HEK293 (cell line): ENCODE measurements around the gene SH3RF3.

ENCODE experiments used
- GFI1B ChIP-seq: fragments of 450-650 bp; formaldehyde crosslinking; IDR thresholded peaks from 2 replicates; pipeline ENCODE4 v1.5.1; 2016; ENCODE audit warnings: missing biosample characterization, missing genetic modification characterization
- MEIS1 ChIP-seq: sonication (generic); formaldehyde crosslinking; IDR thresholded peaks from 2 replicates; pipeline ENCODE4 v1.8.1; 2022; ENCODE audit warnings: missing genetic modification reagents, mild to moderate bottlenecking, borderline replicate concordance
- YY2 ChIP-seq: fragments of 450-650 bp; formaldehyde crosslinking; IDR thresholded peaks from 2 replicates; pipeline ENCODE4 v1.5.1; 2016; ENCODE audit warnings: missing biosample characterization, missing genetic modification characterization
- ZBTB8A ChIP-seq: fragments of 450-650 bp; formaldehyde crosslinking; IDR thresholded peaks from 2 replicates; pipeline ENCODE4 v1.5.1; 2016; ENCODE audit warnings: missing biosample characterization, missing genetic modification characterization
- ZIC2 ChIP-seq: fragments of 450-650 bp; formaldehyde crosslinking; IDR thresholded peaks from 2 replicates; pipeline ENCODE4 v1.5.1; 2016; ENCODE audit warnings: missing biosample characterization, missing genetic modification characterization
- ZNF138 ChIP-seq: fragments of 450-650 bp; formaldehyde crosslinking; IDR thresholded peaks from 2 replicates; pipeline ENCODE4 v1.5.1; 2016; ENCODE audit warnings: missing biosample characterization, missing genetic modification characterization, borderline replicate concordance
- ZNF211 ChIP-seq: fragments of 450-650 bp; formaldehyde crosslinking; IDR thresholded peaks from 2 replicates; pipeline ENCODE4 v1.5.1; 2016; ENCODE audit warnings: low read depth, missing biosample characterization, missing genetic modification characterization
- ZNF391 ChIP-seq: fragments of 450-650 bp; formaldehyde crosslinking; IDR thresholded peaks from 2 replicates; pipeline ENCODE4 v1.5.1; 2016; ENCODE audit warnings: low read depth, missing biosample characterization, missing genetic modification characterization, borderline replicate concordance
- ZNF624 ChIP-seq: fragments of 450-650 bp; formaldehyde crosslinking; IDR thresholded peaks from 2 replicates; pipeline ENCODE4 v1.5.1; 2017; ENCODE audit warnings: missing biosample characterization, missing genetic modification characterization
- ZNF768 ChIP-seq: fragments of 450-650 bp; formaldehyde crosslinking; IDR thresholded peaks from 2 replicates; pipeline ENCODE4 v1.5.1; 2018; ENCODE audit warnings: missing biosample characterization, mild to moderate bottlenecking, missing genetic modification characterization
- ZNF791 ChIP-seq: fragments of 450-650 bp; formaldehyde crosslinking; IDR thresholded peaks from 2 replicates; pipeline ENCODE4 v1.5.1; 2016; ENCODE audit warnings: missing biosample characterization, missing genetic modification characterization
- TF ChIP-seq, protein P1 (sequence below): fragments of 450-650 bp; formaldehyde crosslinking; IDR thresholded peaks from 2 replicates; pipeline ENCODE4 v1.5.1; 2016; ENCODE audit warnings: missing biosample characterization, missing genetic modification characterization
- TF ChIP-seq, protein P2 (sequence below): fragments of 450-650 bp; formaldehyde crosslinking; IDR thresholded peaks from 2 replicates; pipeline ENCODE4 v1.5.1; 2017; ENCODE audit warnings: missing biosample characterization, missing genetic modification characterization
- TF ChIP-seq, protein P3 (sequence below): fragments of 450-650 bp; formaldehyde crosslinking; IDR thresholded peaks from 2 replicates; pipeline ENCODE4 v1.5.1; 2016; ENCODE audit warnings: missing biosample characterization, missing genetic modification characterization
- TF ChIP-seq, protein P4 (sequence below): sonication (generic); formaldehyde crosslinking; IDR thresholded peaks from 2 replicates; pipeline ENCODE4 v1.8.1; 2022; ENCODE audit warnings: mild to moderate bottlenecking, moderate library complexity, missing genetic modification reagents
- TF ChIP-seq, protein P5 (sequence below): fragments of 450-650 bp; formaldehyde crosslinking; IDR thresholded peaks from 2 replicates; pipeline ENCODE4 v1.5.1; 2016; ENCODE audit warnings: missing biosample characterization, missing genetic modification characterization
- TF ChIP-seq, protein P6 (sequence below): fragments of 450-650 bp; formaldehyde crosslinking; IDR thresholded peaks from 2 replicates; pipeline ENCODE4 v1.5.1; 2016; ENCODE audit warnings: missing biosample characterization, missing genetic modification characterization
- TF ChIP-seq, protein P7 (sequence below): fragments of 450-650 bp; formaldehyde crosslinking; conservative IDR thresholded peaks from 2 replicates; pipeline ENCODE4 v1.5.1; 2016; ENCODE audit warnings: low read depth, missing biosample characterization, missing genetic modification characterization
- TF ChIP-seq, protein P8 (sequence below): fragments of 450-650 bp; formaldehyde crosslinking; IDR thresholded peaks from 2 replicates; pipeline ENCODE4 v1.5.1; 2016; ENCODE audit warnings: missing biosample characterization, missing genetic modification characterization, borderline replicate concordance

Gene SH3RF3

DNA sequence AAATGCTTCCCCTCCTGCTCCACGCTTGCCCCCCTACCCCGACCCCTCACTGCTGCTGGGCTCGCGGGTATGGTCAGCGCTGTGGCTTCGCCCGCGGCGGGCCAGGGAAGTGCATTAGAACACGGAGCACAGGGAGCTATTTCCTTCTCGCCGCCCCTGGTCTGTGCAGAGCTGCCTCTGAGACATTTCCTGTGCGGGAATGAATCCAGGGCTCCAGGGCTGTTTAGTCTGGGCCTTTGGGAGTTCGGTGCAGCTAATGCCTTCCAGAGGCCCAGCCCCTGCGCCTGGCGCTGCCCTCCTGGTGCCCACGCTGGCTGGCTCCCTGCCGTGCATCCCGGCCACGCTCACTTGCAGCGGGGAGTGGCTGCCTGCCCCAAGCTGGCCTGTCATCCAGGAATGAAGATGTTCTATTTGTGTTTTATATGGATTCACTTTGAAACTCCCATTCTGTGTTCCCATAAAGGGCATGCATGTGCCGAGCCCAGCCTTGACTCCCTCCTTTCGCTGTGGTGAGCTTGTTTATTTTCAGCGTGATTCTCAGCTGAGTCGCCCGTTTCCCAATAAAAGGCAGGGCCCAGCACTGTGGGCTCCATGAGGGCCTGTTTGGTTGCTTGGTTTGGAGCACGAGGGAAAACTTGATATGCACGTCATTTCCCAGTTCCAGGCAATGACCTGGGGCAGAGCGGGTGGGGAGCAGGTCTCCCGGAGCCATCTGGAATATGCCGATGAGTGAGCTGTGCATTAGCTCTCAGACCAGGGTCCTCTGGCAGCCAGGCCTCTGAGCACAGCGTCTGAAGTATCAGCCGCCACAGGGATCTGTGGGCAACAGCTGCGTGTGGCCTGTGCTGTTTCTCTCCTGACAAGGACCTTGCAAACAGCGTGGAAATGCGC lies 42.7 kb downstream of the SH3RF3 start (continued):
- TF ChIP-seq, protein P1, sequence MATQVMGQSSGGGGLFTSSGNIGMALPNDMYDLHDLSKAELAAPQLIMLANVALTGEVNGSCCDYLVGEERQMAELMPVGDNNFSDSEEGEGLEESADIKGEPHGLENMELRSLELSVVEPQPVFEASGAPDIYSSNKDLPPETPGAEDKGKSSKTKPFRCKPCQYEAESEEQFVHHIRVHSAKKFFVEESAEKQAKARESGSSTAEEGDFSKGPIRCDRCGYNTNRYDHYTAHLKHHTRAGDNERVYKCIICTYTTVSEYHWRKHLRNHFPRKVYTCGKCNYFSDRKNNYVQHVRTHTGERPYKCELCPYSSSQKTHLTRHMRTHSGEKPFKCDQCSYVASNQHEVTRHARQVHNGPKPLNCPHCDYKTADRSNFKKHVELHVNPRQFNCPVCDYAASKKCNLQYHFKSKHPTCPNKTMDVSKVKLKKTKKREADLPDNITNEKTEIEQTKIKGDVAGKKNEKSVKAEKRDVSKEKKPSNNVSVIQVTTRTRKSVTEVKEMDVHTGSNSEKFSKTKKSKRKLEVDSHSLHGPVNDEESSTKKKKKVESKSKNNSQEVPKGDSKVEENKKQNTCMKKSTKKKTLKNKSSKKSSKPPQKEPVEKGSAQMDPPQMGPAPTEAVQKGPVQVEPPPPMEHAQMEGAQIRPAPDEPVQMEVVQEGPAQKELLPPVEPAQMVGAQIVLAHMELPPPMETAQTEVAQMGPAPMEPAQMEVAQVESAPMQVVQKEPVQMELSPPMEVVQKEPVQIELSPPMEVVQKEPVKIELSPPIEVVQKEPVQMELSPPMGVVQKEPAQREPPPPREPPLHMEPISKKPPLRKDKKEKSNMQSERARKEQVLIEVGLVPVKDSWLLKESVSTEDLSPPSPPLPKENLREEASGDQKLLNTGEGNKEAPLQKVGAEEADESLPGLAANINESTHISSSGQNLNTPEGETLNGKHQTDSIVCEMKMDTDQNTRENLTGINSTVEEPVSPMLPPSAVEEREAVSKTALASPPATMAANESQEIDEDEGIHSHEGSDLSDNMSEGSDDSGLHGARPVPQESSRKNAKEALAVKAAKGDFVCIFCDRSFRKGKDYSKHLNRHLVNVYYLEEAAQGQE (tag by site-specific recombination), result no peak
- TF ChIP-seq, protein P2, sequence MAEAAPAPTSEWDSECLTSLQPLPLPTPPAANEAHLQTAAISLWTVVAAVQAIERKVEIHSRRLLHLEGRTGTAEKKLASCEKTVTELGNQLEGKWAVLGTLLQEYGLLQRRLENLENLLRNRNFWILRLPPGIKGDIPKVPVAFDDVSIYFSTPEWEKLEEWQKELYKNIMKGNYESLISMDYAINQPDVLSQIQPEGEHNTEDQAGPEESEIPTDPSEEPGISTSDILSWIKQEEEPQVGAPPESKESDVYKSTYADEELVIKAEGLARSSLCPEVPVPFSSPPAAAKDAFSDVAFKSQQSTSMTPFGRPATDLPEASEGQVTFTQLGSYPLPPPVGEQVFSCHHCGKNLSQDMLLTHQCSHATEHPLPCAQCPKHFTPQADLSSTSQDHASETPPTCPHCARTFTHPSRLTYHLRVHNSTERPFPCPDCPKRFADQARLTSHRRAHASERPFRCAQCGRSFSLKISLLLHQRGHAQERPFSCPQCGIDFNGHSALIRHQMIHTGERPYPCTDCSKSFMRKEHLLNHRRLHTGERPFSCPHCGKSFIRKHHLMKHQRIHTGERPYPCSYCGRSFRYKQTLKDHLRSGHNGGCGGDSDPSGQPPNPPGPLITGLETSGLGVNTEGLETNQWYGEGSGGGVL (tag by site-specific recombination), result no peak
- TF ChIP-seq, protein P3, sequence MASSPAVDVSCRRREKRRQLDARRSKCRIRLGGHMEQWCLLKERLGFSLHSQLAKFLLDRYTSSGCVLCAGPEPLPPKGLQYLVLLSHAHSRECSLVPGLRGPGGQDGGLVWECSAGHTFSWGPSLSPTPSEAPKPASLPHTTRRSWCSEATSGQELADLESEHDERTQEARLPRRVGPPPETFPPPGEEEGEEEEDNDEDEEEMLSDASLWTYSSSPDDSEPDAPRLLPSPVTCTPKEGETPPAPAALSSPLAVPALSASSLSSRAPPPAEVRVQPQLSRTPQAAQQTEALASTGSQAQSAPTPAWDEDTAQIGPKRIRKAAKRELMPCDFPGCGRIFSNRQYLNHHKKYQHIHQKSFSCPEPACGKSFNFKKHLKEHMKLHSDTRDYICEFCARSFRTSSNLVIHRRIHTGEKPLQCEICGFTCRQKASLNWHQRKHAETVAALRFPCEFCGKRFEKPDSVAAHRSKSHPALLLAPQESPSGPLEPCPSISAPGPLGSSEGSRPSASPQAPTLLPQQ, result peak; percentile 41; the same call in 1 of the 2 replicates
- TF ChIP-seq ZNF768 (tag by site-specific recombination), result no peak
- no peak for TF ChIP-seq ZNF211 (tag by site-specific recombination)
- no peak for TF ChIP-seq ZNF791
- TF ChIP-seq, protein P4, sequence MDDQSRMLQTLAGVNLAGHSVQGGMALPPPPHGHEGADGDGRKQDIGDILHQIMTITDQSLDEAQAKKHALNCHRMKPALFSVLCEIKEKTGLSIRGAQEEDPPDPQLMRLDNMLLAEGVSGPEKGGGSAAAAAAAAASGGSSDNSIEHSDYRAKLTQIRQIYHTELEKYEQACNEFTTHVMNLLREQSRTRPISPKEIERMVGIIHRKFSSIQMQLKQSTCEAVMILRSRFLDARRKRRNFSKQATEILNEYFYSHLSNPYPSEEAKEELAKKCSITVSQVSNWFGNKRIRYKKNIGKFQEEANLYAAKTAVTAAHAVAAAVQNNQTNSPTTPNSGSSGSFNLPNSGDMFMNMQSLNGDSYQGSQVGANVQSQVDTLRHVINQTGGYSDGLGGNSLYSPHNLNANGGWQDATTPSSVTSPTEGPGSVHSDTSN (CRISPR knock-in tag), result no peak
- TF ChIP-seq GFI1B, result no peak
- no peak for TF ChIP-seq ZNF391
- TF ChIP-seq, protein P5, sequence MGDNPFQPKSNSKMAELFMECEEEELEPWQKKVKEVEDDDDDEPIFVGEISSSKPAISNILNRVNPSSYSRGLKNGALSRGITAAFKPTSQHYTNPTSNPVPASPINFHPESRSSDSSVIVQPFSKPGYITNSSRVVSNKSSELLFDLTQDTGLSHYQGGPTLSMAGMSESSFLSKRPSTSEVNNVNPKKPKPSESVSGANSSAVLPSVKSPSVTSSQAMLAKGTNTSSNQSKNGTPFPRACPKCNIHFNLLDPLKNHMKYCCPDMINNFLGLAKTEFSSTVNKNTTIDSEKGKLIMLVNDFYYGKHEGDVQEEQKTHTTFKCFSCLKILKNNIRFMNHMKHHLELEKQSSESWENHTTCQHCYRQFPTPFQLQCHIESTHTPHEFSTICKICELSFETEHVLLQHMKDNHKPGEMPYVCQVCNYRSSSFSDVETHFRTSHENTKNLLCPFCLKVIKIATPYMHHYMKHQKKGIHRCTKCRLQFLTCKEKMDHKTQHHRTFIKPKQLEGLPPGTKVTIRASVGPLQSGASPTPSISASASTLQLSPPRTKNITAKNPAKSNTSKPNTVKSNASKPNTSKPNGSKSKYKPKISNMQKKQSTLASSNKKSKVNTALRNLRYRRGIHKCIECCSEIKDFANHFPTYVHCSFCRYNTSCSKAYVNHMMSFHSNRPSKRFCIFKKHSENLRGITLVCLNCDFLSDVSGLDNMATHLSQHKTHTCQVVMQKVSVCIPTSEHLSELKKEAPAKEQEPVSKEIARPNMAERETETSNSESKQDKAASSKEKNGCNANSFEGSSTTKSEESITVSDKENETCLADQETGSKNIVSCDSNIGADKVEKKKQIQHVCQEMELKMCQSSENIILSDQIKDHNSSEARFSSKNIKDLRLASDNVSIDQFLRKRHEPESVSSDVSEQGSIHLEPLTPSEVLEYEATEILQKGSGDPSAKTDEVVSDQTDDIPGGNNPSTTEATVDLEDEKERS (tag by site-specific recombination), result no peak
- TF ChIP-seq MEIS1, result no peak
- TF ChIP-seq, protein P6, sequence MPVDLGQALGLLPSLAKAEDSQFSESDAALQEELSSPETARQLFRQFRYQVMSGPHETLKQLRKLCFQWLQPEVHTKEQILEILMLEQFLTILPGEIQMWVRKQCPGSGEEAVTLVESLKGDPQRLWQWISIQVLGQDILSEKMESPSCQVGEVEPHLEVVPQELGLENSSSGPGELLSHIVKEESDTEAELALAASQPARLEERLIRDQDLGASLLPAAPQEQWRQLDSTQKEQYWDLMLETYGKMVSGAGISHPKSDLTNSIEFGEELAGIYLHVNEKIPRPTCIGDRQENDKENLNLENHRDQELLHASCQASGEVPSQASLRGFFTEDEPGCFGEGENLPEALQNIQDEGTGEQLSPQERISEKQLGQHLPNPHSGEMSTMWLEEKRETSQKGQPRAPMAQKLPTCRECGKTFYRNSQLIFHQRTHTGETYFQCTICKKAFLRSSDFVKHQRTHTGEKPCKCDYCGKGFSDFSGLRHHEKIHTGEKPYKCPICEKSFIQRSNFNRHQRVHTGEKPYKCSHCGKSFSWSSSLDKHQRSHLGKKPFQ, result no peak
- TF ChIP-seq, protein P7, sequence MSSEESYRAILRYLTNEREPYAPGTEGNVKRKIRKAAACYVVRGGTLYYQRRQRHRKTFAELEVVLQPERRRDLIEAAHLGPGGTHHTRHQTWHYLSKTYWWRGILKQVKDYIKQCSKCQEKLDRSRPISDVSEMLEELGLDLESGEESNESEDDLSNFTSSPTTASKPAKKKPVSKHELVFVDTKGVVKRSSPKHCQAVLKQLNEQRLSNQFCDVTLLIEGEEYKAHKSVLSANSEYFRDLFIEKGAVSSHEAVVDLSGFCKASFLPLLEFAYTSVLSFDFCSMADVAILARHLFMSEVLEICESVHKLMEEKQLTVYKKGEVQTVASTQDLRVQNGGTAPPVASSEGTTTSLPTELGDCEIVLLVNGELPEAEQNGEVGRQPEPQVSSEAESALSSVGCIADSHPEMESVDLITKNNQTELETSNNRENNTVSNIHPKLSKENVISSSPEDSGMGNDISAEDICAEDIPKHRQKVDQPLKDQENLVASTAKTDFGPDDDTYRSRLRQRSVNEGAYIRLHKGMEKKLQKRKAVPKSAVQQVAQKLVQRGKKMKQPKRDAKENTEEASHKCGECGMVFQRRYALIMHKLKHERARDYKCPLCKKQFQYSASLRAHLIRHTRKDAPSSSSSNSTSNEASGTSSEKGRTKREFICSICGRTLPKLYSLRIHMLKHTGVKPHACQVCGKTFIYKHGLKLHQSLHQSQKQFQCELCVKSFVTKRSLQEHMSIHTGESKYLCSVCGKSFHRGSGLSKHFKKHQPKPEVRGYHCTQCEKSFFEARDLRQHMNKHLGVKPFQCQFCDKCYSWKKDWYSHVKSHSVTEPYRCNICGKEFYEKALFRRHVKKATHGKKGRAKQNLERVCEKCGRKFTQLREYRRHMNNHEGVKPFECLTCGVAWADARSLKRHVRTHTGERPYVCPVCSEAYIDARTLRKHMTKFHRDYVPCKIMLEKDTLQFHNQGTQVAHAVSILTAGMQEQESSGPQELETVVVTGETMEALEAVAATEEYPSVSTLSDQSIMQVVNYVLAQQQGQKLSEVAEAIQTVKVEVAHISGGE (tag by site-specific recombination), result no peak
- TF ChIP-seq, protein P8, sequence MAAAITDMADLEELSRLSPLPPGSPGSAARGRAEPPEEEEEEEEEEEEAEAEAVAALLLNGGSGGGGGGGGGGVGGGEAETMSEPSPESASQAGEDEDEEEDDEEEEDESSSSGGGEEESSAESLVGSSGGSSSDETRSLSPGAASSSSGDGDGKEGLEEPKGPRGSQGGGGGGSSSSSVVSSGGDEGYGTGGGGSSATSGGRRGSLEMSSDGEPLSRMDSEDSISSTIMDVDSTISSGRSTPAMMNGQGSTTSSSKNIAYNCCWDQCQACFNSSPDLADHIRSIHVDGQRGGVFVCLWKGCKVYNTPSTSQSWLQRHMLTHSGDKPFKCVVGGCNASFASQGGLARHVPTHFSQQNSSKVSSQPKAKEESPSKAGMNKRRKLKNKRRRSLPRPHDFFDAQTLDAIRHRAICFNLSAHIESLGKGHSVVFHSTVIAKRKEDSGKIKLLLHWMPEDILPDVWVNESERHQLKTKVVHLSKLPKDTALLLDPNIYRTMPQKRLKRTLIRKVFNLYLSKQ (tag by site-specific recombination), result no peak
- TF ChIP-seq YY2 (tag by site-specific recombination), result no peak
- TF ChIP-seq ZIC2, result 0 out of 2 replicates have a peak, but pooled peaks have one; percentile 17
- TF ChIP-seq ZBTB8A, result peak; percentile 48; the same call in 1 of the 2 replicates
- no peak for TF ChIP-seq ZNF624 (tag by site-specific recombination)
- TF ChIP-seq ZNF138, result no peak
